K562 (cell line): ENCODE results near the gene EHMT2. TPM values are rescaled to one million over a fixed set of nuclear protein-coding genes. Genes with fewer than 3 reads are reported as not detected.

Source experiments
- ADNP ChIP-seq: fragments of 200-800 bp; sonication (Bioruptor generic); IDR thresholded peaks from 2 replicates; pipeline ENCODE4 v1.6.1; 2016; ENCODE audit warnings: missing genetic modification characterization, missing compliant biosample characterization
- BMI1 ChIP-seq: fragments of 150-350 bp; IDR thresholded peaks from 2 replicates; pipeline ENCODE4 v1.6.1; 2014; ENCODE audit warnings: low read length
- CBX2 ChIP-seq: fragments of 200-600 bp; sonication (generic); IDR thresholded peaks from one replicate; pipeline ENCODE4 v1.6.1; 2012; ENCODE audit warnings: mild to moderate bottlenecking, low read length, inconsistent platforms; ENCODE audit not compliant: insufficient read depth, poor library complexity, severe bottlenecking
- FOXP1 ChIP-seq: sonication (generic); formaldehyde crosslinking; IDR thresholded peaks from 2 replicates; pipeline ENCODE4 v1.8.0; 2022; ENCODE audit warnings: mild to moderate bottlenecking, missing genetic modification reagents
- TAF7 ChIP-seq: fragments of 450-650 bp; IDR thresholded peaks from 2 replicates; pipeline ENCODE4 v1.6.1; 2016; ENCODE audit warnings: missing genetic modification characterization, missing compliant biosample characterization
- TEAD2 ChIP-seq: fragments of 450-650 bp; IDR thresholded peaks from 2 replicates; pipeline ENCODE4 v1.6.1; 2016; ENCODE audit warnings: missing genetic modification characterization, control low read depth, missing compliant biosample characterization
- ZNF134 ChIP-seq: fragments of 250-450 bp; sonication (Bioruptor Pico); conservative IDR thresholded peaks from 2 replicates; pipeline ENCODE4 v1.4.0; 2020
- ZNF384 ChIP-seq: IDR thresholded peaks from 2 replicates; pipeline ENCODE4 v1.6.1; 2012; ENCODE audit warnings: low read depth, low read length, improper control_type of control experiment
- polyA plus RNA-seq, 8 experiments: library from polyadenylated mRNA; depleted of rRNA in 4 of 8; stranded (reverse) in 5 of 8; unstranded in 3 of 8; fragments of >200 nt; fragmentation: Nextera tagmentation in 2 of 8; fragmentation: Illumina TruSeq in 1 of 8; extraction: Ambion mirVana in 2 of 8; extraction: Trizol in 1 of 8; gene quantifications; 2 replicates each; pipeline versions ENCODE4 v1.2.1 to v1.2.3, GENCODE V29; 2011 to 2014; ENCODE audit warnings: inconsistent platforms in 1 of 8, missing spikeins in 1 of 8
- total RNA-seq, 7 experiments: library from RNA; depleted of rRNA in 6 of 7; stranded (reverse); fragments of >200 nt in 6 of 7; fragmentation: Illumina TruSeq in 2 of 7; extraction: Trizol in 2 of 7; gene quantifications; 2 replicates each; pipeline versions ENCODE4 v1.2.1 to v1.2.3, GENCODE V29; 2011 to 2021; ENCODE audit warnings: low replicate concordance in 1 of 7
- TF ChIP-seq, protein P1 (sequence below): fragments of 450-650 bp; IDR thresholded peaks from 2 replicates; pipeline ENCODE4 v1.6.1; 2018; ENCODE audit not compliant: partially characterized antibody
- TF ChIP-seq, protein P2 (sequence below): sonication (generic); formaldehyde crosslinking; IDR thresholded peaks from 2 replicates; pipeline ENCODE4 v1.8.0; 2022; ENCODE audit warnings: mild to moderate bottlenecking, missing genetic modification reagents
- TF ChIP-seq, protein P3 (sequence below): fragments of 250-450 bp; sonication (Bioruptor Pico); IDR thresholded peaks from 2 replicates; pipeline ENCODE4 v1.9.0; 2021; ENCODE audit warnings: mild to moderate bottlenecking, inconsistent platforms
- TF ChIP-seq, protein P4 (sequence below): fragments of 450-650 bp; formaldehyde crosslinking; conservative IDR thresholded peaks from 2 replicates; pipeline ENCODE4 v1.4.0; 2022; ENCODE audit warnings: mild to moderate bottlenecking, missing genetic modification characterization

The EHMT2 gene
- total and polyA plus RNA-seq, 9 of the 15 experiments (the other 6 are each of a cell fraction or from before 2014, with no cell fraction given), result 2.1 to 63.8 (median 38.5) TPM

DNA sequence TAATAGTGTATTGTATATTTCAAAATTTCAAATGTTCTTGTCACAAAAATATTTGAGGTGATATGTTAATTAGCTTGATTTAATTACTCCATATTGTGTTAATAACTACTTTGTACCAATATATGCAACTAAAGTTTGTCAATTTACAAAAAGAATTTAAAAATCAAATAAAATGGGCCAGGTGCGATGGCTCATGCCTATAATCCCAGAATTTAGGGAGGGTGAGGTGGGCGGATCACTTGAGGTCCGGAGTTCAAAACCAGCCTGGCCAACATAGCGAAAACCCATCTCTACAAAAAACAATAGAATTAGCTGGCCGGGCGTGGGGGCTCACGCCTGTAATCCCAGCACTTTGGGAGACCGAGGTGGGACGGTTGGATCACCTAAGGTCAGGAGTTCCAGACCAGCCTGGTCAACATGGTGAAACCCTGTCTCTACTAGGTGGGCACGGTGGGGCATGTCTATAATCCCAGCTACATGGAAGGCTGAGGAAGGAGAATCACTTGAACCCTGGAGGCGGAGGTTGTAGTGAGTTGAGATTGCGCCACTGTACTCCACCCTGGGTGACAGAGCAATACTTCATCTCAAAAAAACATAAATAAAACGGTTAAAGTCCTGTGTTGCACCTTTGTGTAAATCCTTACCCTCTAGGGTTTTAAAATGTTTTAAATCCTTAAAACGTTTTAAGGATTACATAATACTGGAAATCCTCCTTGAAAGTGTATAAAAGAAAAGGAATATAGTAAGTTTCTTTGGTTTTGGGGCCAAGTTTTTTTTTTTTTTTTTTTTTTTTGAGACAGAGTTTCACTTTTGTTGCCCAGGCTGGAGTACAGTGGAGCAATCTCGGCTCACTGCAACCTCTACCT lies 65.9 kb downstream of the EHMT2 start (continued):
- TF ChIP-seq, protein P1, sequence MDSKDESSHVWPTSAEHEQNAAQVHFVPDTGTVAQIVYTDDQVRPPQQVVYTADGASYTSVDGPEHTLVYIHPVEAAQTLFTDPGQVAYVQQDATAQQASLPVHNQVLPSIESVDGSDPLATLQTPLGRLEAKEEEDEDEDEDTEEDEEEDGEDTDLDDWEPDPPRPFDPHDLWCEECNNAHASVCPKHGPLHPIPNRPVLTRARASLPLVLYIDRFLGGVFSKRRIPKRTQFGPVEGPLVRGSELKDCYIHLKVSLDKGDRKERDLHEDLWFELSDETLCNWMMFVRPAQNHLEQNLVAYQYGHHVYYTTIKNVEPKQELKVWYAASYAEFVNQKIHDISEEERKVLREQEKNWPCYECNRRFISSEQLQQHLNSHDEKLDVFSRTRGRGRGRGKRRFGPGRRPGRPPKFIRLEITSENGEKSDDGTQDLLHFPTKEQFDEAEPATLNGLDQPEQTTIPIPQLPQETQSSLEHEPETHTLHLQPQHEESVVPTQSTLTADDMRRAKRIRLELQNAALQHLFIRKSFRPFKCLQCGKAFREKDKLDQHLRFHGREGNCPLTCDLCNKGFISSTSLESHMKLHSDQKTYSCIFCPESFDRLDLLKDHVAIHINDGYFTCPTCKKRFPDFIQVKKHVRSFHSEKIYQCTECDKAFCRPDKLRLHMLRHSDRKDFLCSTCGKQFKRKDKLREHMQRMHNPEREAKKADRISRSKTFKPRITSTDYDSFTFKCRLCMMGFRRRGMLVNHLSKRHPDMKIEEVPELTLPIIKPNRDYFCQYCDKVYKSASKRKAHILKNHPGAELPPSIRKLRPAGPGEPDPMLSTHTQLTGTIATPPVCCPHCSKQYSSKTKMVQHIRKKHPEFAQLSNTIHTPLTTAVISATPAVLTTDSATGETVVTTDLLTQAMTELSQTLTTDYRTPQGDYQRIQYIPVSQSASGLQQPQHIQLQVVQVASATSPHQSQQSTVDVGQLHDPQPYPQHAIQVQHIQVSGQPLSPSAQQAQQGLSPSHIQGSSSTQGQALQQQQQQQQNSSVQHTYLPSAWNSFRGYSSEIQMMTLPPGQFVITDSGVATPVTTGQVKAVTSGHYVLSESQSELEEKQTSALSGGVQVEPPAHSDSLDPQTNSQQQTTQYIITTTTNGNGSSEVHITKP, result no peak
- TF ChIP-seq CBX2 (no peak), ZNF134 (CRISPR knock-in tag) (no peak), FOXP1 (CRISPR knock-in tag) (no peak), BMI1 (no peak), TEAD2 (tag) (no peak), TAF7 (tag) (no peak), ZNF384 (peak; percentile 62; the same call in 1 of the 2 replicates), ADNP (tag) (no peak)
- TF ChIP-seq, protein P2, sequence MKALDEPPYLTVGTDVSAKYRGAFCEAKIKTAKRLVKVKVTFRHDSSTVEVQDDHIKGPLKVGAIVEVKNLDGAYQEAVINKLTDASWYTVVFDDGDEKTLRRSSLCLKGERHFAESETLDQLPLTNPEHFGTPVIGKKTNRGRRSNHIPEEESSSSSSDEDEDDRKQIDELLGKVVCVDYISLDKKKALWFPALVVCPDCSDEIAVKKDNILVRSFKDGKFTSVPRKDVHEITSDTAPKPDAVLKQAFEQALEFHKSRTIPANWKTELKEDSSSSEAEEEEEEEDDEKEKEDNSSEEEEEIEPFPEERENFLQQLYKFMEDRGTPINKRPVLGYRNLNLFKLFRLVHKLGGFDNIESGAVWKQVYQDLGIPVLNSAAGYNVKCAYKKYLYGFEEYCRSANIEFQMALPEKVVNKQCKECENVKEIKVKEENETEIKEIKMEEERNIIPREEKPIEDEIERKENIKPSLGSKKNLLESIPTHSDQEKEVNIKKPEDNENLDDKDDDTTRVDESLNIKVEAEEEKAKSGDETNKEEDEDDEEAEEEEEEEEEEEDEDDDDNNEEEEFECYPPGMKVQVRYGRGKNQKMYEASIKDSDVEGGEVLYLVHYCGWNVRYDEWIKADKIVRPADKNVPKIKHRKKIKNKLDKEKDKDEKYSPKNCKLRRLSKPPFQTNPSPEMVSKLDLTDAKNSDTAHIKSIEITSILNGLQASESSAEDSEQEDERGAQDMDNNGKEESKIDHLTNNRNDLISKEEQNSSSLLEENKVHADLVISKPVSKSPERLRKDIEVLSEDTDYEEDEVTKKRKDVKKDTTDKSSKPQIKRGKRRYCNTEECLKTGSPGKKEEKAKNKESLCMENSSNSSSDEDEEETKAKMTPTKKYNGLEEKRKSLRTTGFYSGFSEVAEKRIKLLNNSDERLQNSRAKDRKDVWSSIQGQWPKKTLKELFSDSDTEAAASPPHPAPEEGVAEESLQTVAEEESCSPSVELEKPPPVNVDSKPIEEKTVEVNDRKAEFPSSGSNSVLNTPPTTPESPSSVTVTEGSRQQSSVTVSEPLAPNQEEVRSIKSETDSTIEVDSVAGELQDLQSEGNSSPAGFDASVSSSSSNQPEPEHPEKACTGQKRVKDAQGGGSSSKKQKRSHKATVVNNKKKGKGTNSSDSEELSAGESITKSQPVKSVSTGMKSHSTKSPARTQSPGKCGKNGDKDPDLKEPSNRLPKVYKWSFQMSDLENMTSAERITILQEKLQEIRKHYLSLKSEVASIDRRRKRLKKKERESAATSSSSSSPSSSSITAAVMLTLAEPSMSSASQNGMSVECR (CRISPR knock-in tag), result peak; percentile 56
- TF ChIP-seq, protein P3, sequence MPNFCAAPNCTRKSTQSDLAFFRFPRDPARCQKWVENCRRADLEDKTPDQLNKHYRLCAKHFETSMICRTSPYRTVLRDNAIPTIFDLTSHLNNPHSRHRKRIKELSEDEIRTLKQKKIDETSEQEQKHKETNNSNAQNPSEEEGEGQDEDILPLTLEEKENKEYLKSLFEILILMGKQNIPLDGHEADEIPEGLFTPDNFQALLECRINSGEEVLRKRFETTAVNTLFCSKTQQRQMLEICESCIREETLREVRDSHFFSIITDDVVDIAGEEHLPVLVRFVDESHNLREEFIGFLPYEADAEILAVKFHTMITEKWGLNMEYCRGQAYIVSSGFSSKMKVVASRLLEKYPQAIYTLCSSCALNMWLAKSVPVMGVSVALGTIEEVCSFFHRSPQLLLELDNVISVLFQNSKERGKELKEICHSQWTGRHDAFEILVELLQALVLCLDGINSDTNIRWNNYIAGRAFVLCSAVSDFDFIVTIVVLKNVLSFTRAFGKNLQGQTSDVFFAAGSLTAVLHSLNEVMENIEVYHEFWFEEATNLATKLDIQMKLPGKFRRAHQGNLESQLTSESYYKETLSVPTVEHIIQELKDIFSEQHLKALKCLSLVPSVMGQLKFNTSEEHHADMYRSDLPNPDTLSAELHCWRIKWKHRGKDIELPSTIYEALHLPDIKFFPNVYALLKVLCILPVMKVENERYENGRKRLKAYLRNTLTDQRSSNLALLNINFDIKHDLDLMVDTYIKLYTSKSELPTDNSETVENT (CRISPR knock-in tag), result 0 out of 2 replicates have a peak, but pooled peaks have one; percentile 21
- TF ChIP-seq, protein P4, sequence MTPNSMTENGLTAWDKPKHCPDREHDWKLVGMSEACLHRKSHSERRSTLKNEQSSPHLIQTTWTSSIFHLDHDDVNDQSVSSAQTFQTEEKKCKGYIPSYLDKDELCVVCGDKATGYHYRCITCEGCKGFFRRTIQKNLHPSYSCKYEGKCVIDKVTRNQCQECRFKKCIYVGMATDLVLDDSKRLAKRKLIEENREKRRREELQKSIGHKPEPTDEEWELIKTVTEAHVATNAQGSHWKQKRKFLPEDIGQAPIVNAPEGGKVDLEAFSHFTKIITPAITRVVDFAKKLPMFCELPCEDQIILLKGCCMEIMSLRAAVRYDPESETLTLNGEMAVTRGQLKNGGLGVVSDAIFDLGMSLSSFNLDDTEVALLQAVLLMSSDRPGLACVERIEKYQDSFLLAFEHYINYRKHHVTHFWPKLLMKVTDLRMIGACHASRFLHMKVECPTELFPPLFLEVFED (CRISPR knock-in tag), result no peak
